Left lobe of liver (tissue), 2 donors: ENCODE measurements around the gene LAGE3. TPM values are rescaled to one million over a fixed set of nuclear protein-coding genes. Genes with fewer than 3 reads are reported as not detected.

Experiments
- ATAC-seq: fragments of 200-7000 bp; cut with Tn5 transposase; one replicate; pipeline ENCODE4 v1.9.1; 2020; ENCODE audit warnings: mild to moderate bottlenecking, moderate library complexity
- DNase-seq: peaks from one replicate; pipeline ENCODE4 v3.0.0-alpha.2; 2020; ENCODE audit warnings: low spot score
- total RNA-seq: library from RNA; stranded (reverse); gene quantifications from one replicate; pipeline ENCODE4 v1.2.1, GENCODE V29; 2021
- donor health status: DM: no; HTN: no; CAD: no; lungs with moderate emphysema.
- donor health status: DM: no; HTN: yes; CAD: no.

The LAGE3 gene
- total RNA-seq, 1 donor from 2014 or later: 12.0 TPM

DNA sequence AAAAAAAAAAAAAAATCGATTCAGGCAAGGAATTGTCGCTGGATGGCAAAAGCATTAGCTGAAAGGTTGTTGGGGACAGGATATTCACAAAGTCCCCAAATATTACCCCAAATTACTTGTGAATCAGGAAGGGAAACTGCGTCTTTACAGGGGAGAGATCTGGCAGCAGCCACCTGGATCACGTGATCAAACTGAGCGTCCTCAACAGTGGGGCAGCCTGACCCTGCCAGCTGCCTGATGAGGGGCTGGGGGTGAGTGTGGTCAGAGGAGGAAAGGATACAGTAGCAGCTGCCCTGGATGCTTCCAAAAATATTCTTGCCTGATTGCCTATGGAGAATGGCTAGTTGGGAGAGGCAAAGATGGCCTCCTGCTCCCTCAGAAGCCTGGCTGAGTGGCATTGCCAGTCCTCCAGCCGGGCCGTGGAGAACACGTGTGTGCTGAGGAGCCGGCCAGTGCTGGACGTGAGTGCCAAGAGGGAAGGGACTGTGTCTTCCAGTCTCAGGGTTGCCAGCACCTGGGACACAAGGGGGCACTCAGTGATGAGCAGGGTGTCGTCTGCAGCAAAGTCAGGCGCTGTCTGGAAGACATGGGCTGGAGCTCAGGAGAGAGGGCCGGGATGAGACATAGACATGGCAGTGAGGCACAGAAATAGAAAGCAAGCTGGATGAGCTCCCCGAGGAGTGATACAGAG lies 3.0 kb upstream of the LAGE3 start:
- DNase-seq (no peak), ATAC-seq (no peak)

DNA sequence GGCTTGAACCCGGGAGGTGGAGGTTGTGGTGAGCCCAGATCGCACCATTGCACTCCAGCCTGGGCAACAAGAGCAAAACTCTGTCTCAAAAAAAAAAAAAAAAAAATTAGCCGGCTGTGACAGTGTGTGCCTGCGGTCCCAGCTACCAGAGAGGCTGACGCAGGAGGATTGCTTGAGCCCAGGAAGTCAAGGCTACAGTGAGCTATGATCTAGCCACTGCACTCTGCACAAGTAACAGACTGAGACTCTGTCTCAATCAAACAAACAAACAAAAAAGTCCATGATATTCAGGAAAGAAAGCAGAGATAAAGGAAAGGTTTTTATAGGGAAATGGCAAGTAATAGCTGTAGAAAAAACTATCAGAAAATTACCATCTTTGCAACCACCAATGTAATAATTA lies 2.1 kb upstream of the LAGE3 start:
- DNase-seq (no peak), ATAC-seq (no peak)

GRCh38 chrX:154477891-154478477 lies 1.1 kb downstream of the LAGE3 start:
- no peak for ATAC-seq
- no peak for DNase-seq

GRCh38 chrX:154476821-154477220 lies 2.3 kb downstream of the LAGE3 start:
- no peak for ATAC-seq
- no peak for DNase-seq

- no peak for ATAC-seq
- no peak for DNase-seq
Observed at GRCh38 chrX:154473683-154474082, 5.4 kb downstream of the LAGE3 start.

- DNase-seq: no peak
- no peak for ATAC-seq
Observed at GRCh38 chrX:154472685-154473632, 6.1 kb downstream of the LAGE3 start.

GRCh38 chrX:154471839-154472684 lies 7.0 kb downstream of the LAGE3 start:
- no peak for DNase-seq
- ATAC-seq: no peak

DNA sequence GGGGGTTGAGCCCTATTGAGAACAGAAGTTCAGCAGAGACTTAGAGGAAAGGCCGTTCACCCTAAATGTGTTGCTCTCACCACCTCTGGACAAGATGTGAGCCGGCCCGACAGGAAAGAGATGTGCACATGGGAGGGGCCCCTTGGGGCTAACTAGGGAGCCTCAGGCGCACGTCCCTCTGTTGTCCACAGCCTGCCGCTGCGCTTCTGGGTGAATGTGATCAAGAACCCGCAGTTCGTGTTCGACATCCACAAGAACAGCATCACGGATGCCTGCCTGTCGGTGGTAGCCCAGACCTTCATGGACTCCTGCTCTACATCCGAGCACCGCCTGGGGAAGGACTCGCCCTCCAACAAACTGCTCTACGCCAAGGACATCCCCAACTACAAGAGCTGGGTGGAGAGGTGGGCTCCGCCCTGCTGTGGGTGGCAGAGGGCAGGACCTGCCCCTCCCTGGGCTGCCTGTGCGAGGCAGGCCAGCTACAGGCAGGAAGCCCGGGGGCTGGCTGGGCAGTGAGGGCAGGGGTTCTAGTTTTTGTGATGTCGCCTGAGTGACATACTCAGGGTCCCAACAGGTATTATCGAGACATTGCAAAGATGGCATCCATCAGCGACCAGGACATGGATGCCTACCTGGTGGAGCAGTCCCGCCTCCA lies 8.0 kb downstream of the LAGE3 start:
- DNase-seq: no peak
- ATAC-seq: no peak

DNA sequence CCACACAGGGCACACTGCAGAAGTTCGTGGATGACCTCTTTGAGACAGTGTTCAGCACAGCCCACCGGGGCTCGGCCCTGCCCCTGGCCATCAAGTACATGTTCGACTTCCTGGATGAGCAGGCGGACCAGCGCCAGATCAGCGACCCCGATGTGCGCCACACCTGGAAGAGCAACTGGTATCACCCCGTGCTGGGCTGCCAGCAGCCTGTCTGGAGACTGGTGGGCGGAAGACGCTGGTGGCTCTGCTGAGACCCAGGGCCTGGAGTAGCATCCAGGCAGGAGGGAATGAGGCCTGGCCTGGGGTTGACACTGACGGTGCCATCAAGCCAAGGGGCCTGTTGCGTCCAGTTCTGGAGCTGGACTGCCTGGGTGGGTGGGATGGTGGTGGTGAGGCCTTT lies 8.6 kb downstream of the LAGE3 start:
- ATAC-seq: no peak
- DNase-seq: no peak

DNA sequence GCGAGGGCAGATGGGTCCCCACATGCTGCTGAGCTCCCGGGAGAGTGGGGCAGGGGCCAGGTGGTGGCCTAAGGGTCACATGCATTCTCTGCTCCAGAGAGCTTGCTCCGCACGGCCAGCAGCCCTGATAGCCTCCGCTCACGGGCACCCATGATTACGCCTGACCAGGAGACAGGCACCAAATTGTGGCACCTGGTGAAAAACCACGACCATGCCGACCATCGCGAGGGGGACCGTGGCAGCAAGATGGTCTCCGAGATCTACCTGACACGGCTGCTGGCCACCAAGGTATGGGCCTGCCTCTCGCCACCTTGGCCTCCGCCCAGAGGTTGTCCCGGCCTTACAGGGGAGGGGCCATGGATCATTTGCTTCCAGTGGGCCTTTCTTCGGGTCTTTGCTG lies 9.2 kb downstream of the LAGE3 start:
- no peak for ATAC-seq
- DNase-seq: no peak

GRCh38 chrX:154469114-154469513 lies 10.0 kb downstream of the LAGE3 start:
- ATAC-seq (no peak), DNase-seq (no peak)

DNA sequence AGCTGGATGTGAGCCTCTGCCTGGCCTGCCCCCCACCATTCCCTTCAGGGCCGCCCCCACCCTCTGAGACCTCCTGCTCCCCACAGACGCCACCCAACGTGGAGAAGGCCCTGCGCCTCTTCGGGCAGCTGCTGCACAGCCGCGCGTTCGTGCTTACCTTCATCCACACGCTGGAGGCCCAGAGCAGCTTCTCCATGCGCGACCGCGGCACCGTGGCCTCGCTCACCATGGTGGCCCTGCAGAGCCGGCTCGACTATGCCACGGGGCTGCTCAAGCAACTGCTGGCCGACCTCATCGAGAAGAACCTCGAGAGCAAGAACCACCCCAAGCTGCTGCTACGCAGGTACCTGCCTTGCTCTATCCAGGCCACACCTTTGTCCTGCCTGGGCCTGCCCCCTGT lies 10.9 kb downstream of the LAGE3 start:
- DNase-seq (no peak), ATAC-seq (no peak)

- ATAC-seq: no peak
- no peak for DNase-seq
Observed at GRCh38 chrX:154467556-154467955, 11.5 kb downstream of the LAGE3 start.

DNA sequence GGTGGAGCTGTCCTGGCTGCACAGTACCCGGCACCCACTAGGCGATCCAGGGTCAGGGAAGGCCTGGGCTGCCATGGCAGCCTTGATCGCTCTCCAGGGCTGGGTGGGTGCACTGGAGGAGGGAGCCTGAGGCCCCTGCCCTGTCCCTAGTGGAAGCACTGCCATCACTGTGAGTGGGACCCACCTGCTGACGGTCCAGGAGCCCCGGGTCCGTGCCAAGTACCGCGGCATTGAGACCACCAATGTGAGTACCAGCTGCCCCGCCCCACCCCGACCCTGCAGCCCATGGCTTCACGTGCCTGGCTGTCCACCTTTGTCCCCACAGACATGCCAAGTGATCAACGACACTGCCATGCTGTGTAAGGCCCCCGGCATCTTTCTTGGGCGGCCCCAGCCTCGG lies 12.2 kb downstream of the LAGE3 start:
- ATAC-seq (no peak), DNase-seq (no peak)

- DNase-seq (no peak), ATAC-seq (no peak)
Observed at GRCh38 chrX:154466036-154466435, 13.0 kb downstream of the LAGE3 start.

- ATAC-seq (no peak), DNase-seq (no peak)
Observed at GRCh38 chrX:154465601-154466000, 13.5 kb downstream of the LAGE3 start.

GRCh38 chrX:154464806-154465365 lies 14.2 kb downstream of the LAGE3 start:
- no peak for ATAC-seq
- DNase-seq: no peak

- DNase-seq: no peak
- no peak for ATAC-seq
Observed at GRCh38 chrX:154463611-154464220, 15.4 kb downstream of the LAGE3 start.

GRCh38 chrX:154462396-154462795 lies 16.7 kb downstream of the LAGE3 start:
- ATAC-seq: no peak
- no peak for DNase-seq

- no peak for DNase-seq
- ATAC-seq: no peak
Observed at GRCh38 chrX:154460326-154460725, 18.8 kb downstream of the LAGE3 start.
